CD14-positive monocyte (primary cell): ENCODE data around the gene HPS3. TPM values are rescaled to one million over a fixed set of nuclear protein-coding genes. Genes with fewer than 3 reads are reported as not detected.

Source experiments
- DNase-seq, 3 donors: peaks; one replicate each; pipeline ENCODE4 v3.0.0-alpha.2; 2011 to 2022
- H2AFZ ChIP-seq: 2 replicates; pipeline ENCODE4 v1.6.0; 2012; ENCODE audit warnings: mild to moderate bottlenecking, low read depth, low read length, inconsistent platforms; ENCODE audit not compliant: insufficient read depth, poor library complexity, severe bottlenecking
- H3K27ac ChIP-seq, 2 donors: 1 replicate in 1 of 2; 2 replicates in 1 of 2; pipeline ENCODE4 v1.5.1; 2012 to 2013; ENCODE audit warnings: low read length in 2 of 2, control low read depth in 1 of 2, inconsistent platforms in 1 of 2, low read depth in 1 of 2, mild to moderate bottlenecking in 1 of 2
- H3K27me3 ChIP-seq, 2 donors: one replicate each; pipeline versions ENCODE4 v1.6.0 to v1.6.1; 2011 to 2013; ENCODE audit warnings: low read length in 2 of 2; ENCODE audit not compliant: control insufficient read depth in 2 of 2, insufficient read depth in 2 of 2
- H3K36me3 ChIP-seq, 2 donors: replicated peaks in 1 of 2; 1 replicate in 1 of 2; 2 replicates in 1 of 2; pipeline versions ENCODE4 v1.5.1 to v1.6.1; 2012 to 2013; ENCODE audit warnings: low read length in 2 of 2, control low read depth in 1 of 2, inconsistent platforms in 1 of 2, mild to moderate bottlenecking in 1 of 2; ENCODE audit not compliant: insufficient read depth in 2 of 2, control insufficient read depth in 1 of 2
- H3K4me1 ChIP-seq, 2 donors: 1 replicate in 1 of 2; 2 replicates in 1 of 2; pipeline versions ENCODE4 v1.5.1 to v1.6.1; 2012 to 2013; ENCODE audit warnings: low read length in 2 of 2, control low read depth in 1 of 2, inconsistent platforms in 1 of 2, mild to moderate bottlenecking in 1 of 2, moderate library complexity in 1 of 2; ENCODE audit not compliant: insufficient read depth in 2 of 2, control insufficient read depth in 1 of 2
- H3K4me2 ChIP-seq: replicated peaks from 2 replicates; pipeline ENCODE3; 2012; ENCODE audit warnings: low read length, moderate library complexity, mild to moderate bottlenecking; ENCODE audit not compliant: poor library complexity, severe bottlenecking; ENCODE audit errors: extremely low read depth
- H3K4me3 ChIP-seq, 3 experiments: fragments of 200-600 bp in 1 of 3; sonication (generic) in 1 of 3; replicated peaks in 1 of 3; 1 replicate in 2 of 3; 2 replicates in 1 of 3; pipeline ENCODE4 v1.5.1; 2011 to 2013; ENCODE audit warnings: low read length in 3 of 3, mild to moderate bottlenecking in 3 of 3, control low read depth in 2 of 3, low read depth in 2 of 3, inconsistent platforms in 1 of 3, moderate library complexity in 1 of 3
- H3K79me2 ChIP-seq: 2 replicates; pipeline ENCODE4 v1.6.0; 2012; ENCODE audit warnings: mild to moderate bottlenecking, control low read depth, inconsistent platforms, low read length, moderate library complexity; ENCODE audit not compliant: insufficient read depth
- H3K9ac ChIP-seq: 2 replicates; pipeline ENCODE4 v1.6.0; 2017; ENCODE audit warnings: low read length, mild to moderate bottlenecking; ENCODE audit not compliant: insufficient read depth, poor library complexity, severe bottlenecking
- H3K9me3 ChIP-seq, 2 donors: replicated peaks in 1 of 2; 1 replicate in 1 of 2; 2 replicates in 1 of 2; pipeline versions ENCODE4 v1.5.1 to v1.6.1; 2012 to 2013; ENCODE audit warnings: low read length in 2 of 2, control low read depth in 1 of 2; ENCODE audit not compliant: control insufficient read depth in 1 of 2, insufficient read depth in 1 of 2
- H4K20me1 ChIP-seq: 2 replicates; pipeline ENCODE4 v1.6.0; 2012; ENCODE audit warnings: mild to moderate bottlenecking, low read length, control low read depth, moderate library complexity; ENCODE audit not compliant: insufficient read depth
- H3K27ac Mint-ChIP-seq, 7 donors: one replicate each; pipeline ENCODE4 v1.8.0; 2020; ENCODE audit warnings: mild to moderate bottlenecking in 7 of 7, mixed read lengths in 7 of 7, moderate library complexity in 6 of 7, inconsistent platforms in 2 of 7
- H3K27me3 Mint-ChIP-seq, 3 donors: one replicate each; pipeline ENCODE4 v1.8.0; 2021 to 2022; ENCODE audit warnings: low read depth in 3 of 3, mild to moderate bottlenecking in 3 of 3, mixed read lengths in 3 of 3, moderate library complexity in 3 of 3, inconsistent platforms in 1 of 3
- H3K36me3 Mint-ChIP-seq, 2 donors: one replicate each; pipeline ENCODE4 v1.8.0; 2020; ENCODE audit warnings: mixed read lengths in 2 of 2, inconsistent platforms in 1 of 2, mild to moderate bottlenecking in 1 of 2
- H3K4me1 Mint-ChIP-seq: one replicate; pipeline ENCODE4 v1.8.0; 2020; ENCODE audit warnings: mild to moderate bottlenecking, mixed read lengths
- H3K4me3 Mint-ChIP-seq, 2 donors: one replicate each; pipeline ENCODE4 v1.8.0; 2020; ENCODE audit warnings: mild to moderate bottlenecking in 2 of 2, mixed read lengths in 2 of 2, moderate library complexity in 1 of 2
- H3K9me3 Mint-ChIP-seq, 7 donors: one replicate each; pipeline ENCODE4 v1.8.0; 2020 to 2022; ENCODE audit warnings: mixed read lengths in 7 of 7, mild to moderate bottlenecking in 6 of 7, moderate library complexity in 6 of 7, inconsistent platforms in 2 of 7
- CTCF ChIP-seq: fragments of 200-600 bp; IDR thresholded peaks from one replicate; pipeline ENCODE4 v1.8.0; 2022; ENCODE audit warnings: antibody characterized with exemption, mild to moderate bottlenecking
- WGBS: methylation state at CpG from one replicate; pipeline ENCODE4 v1.1.5; 2013; ENCODE audit warnings: missing lambda C conversion rate; ENCODE audit not compliant: insufficient coverage; 5-methylcytosine and 5-hydroxymethylcytosine counted together
- intact Hi-C, 2 donors: fragments of 100-400 bp; cut with micrococcal nuclease; formaldehyde crosslinking; loops; one replicate each; pipeline versions ENCODE4 v1.15.0 to v1.15.1; 2023
- polyA plus RNA-seq, 3 donors: library from polyadenylated mRNA; depleted of rRNA in 1 of 3; unstranded in 2 of 3; stranded (reverse) in 1 of 3; fragments of 300-500 nt in 2 of 3; fragments of >200 nt in 1 of 3; fragmentation: Illumina TruSeq in 2 of 3; gene quantifications; 1 replicate in 2 of 3; 2 replicates in 1 of 3; pipeline ENCODE4 v1.2.3, GENCODE V29; 2012 to 2021

The HPS3 gene
- polyA plus RNA-seq, 3 donors = 20.8 to 35.8 (median 34.8) TPM

GRCh38 chr3:149142682-149143081 lies 13.2 kb downstream of the HPS3 start:
- intact Hi-C loops = no loop called here
- Mint-ChIP-seq H3K4me3 (no peak overlapping the region), H3K36me3 (peaks cover 27 to 40% of the 10 kb centered on the region in 2 donors), H3K27ac (peak overlapping the region in 5 of 7 donors; percentile 31 to 82 (median 71)), H3K27me3 (no peaks in the 10 kb centered on the region), H3K4me1 (peaks cover 16% of the 10 kb centered on the region), H3K9me3 (no peaks in the 10 kb centered on the region)
- TF ChIP-seq CTCF = no peak
- Histone ChIP-seq H3K4me3 (no peak overlapping the region), H4K20me1 (no peaks in the 10 kb centered on the region), H3K4me1 (peaks cover 34 to 35% of the 10 kb centered on the region in 2 donors), H2AFZ (no peak overlapping the region), H3K4me2 (no peak overlapping the region), H3K27ac (peak overlapping the region in 1 of 2 donors; percentile 99), H3K27me3 (no peaks in the 10 kb centered on the region), H3K9me3 (no peaks in the 10 kb centered on the region), H3K79me2 (peaks cover 28% of the 10 kb centered on the region), H3K9ac (no peak overlapping the region), H3K36me3 (peaks cover 21 to 36% of the 10 kb centered on the region in 2 donors)
- 73% methylated on average over 2 of the region's 4 CpGs for WGBS
- DNase-seq = no peak

GRCh38 chr3:149145356-149145755 lies 15.9 kb downstream of the HPS3 start:
- Histone ChIP-seq H3K4me3 (peak overlapping the region in 1 of 3 experiments; percentile 31), H3K36me3 (peaks cover 33 to 50% of the 10 kb centered on the region in 2 donors), H3K79me2 (peaks cover 20% of the 10 kb centered on the region), H3K9me3 (no peaks in the 10 kb centered on the region), H2AFZ (no peak overlapping the region), H3K27ac (peak overlapping the region; percentile 60 to 99), H4K20me1 (no peaks in the 10 kb centered on the region), H3K4me1 (peaks cover 37% of the 10 kb centered on the region in 2 donors), H3K27me3 (no peaks in the 10 kb centered on the region), H3K9ac (peak overlapping the region; percentile 71), H3K4me2 (peak overlapping the region; percentile 43)
- Mint-ChIP-seq H3K27ac (peak overlapping the region in 1 of 7 donors; percentile 88), H3K4me1 (peaks cover 16% of the 10 kb centered on the region), H3K27me3 (no peaks in the 10 kb centered on the region), H3K4me3 (peak overlapping the region in 1 of 2 donors; percentile 78), H3K36me3 (peaks cover 39 to 41% of the 10 kb centered on the region in 2 donors), H3K9me3 (no peaks in the 10 kb centered on the region)
- no peak for TF ChIP-seq CTCF
- 0% methylated on average over 1 of the region's 2 CpGs for WGBS
- intact Hi-C loops = no loop called here
- peak; percentile 94 to 98 (median 97) for DNase-seq
